Measurements from ENCODE around the gene SEC22A. TPM values are rescaled to one million over a fixed set of nuclear protein-coding genes. Genes with fewer than 3 reads are reported as not detected.

SEC22A gene
- total and polyA plus RNA-seq, 2 of the 13 experiments (the other 11 are each of a cell fraction or from before 2014, with no cell fraction given) = 14.1 to 17.3 TPM

DNA sequence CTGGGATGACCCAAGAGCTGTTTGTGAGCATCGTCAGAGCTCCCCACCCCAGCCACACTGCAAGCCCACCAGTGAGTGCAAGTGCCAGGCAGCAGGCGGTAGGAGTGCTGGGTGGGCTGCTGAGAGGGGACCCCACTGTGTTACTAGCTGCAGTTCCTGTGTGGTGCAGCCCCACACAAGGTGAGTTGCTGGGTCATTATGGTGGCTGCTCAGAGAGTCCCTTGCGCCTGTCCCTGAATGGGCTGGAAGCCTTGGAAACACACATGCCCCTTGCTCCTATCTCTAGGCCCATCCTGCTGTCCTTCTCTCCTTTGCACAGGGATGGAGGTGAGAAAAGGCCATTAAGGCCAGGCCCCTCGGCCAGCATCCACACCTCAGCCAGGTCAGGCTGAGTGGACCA, 83.7 kb downstream of the SEC22A start (continued):
- no peak for TF ChIP-seq ATAD3A (CRISPR knock-in tag; IDR thresholded peaks at IDR 0.05)
- TF ChIP-seq MATR3 (CRISPR knock-in tag; IDR thresholded peaks at IDR 0.05) = no peak
- no peak for TF ChIP-seq TFE3 (CRISPR knock-in tag; IDR thresholded peaks at IDR 0.05)
- no peak for TF ChIP-seq GTF3A (CRISPR knock-in tag; conservative IDR thresholded peaks at IDR 0.05)

DNA sequence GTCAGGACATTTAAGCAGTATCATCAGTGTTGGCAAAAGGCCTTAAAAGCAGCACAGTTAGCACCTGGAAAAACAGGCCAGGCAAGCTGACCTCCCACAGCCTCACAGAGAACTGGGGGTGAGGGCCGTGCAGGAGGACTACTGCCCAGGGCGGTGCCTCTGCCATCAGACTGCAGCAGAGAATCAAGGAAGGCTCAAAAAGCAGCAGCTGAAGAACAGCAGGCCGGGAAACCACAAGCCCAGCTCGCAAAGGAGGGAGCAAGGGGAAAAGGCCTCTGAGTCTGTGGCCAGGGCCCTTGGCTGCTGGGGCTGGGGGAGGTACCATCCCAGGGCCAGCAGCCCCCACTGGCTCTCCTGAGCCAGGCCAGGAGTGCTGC, 84.2 kb downstream of the SEC22A start:
- CTCF ChIA-PET (ENCODE audit: low intra/inter-chr PET ratio, low total read pairs) = interaction anchor here (0.8 kb wide), 2 partner anchors 204 to 273 kb away, joined by 4 to 5 read pairs; no protein-coding TSS in a partner anchor
- H3K4me3 ChIP-seq (replicated peaks in 1 of 3; ENCODE audit: insufficient read depth in 1 of 3, low read depth in 2 of 3, low read length in 3 of 3) = no peak overlapping the region
- WGBS (ENCODE audit: low lambda C conversion rate) = 48% methylated on average over 4 of the region's 4 CpGs
- H3K4me1 ChIP-seq (ENCODE audit: insufficient read depth, low read length) = no peaks in the 10 kb centered on the region
- no TSS peak for BruUV-seq (replicated peaks)
- intact Hi-C loops (cut with micrococcal nuclease; ENCODE audit: unreplicated experiment) = no loop called here
- in situ Hi-C loops (cut with HindIII; ENCODE audit: extremely low pct_ligation_motif_present, low pct_unique_long_range_greater_than_20kb) = no loop called here
- peaks cover 5% of the 10 kb centered on the region; the same call in 1 of the 2 replicates for H4K20me1 ChIP-seq (ENCODE audit: insufficient read depth, low read length)
- POLR2A ChIA-PET = no interaction called here
- no peaks in the 10 kb centered on the region for H3K36me3 ChIP-seq (replicated peaks in 1 of 2; ENCODE audit: control insufficient read depth in 1 of 2, insufficient read depth in 2 of 2, low read length in 2 of 2)
- FAIRE-seq (no peak), DNase-seq (ENCODE audit: low spot score) (no peak), ATAC-seq (no peak)
- no peaks in the 10 kb centered on the region for H3K9me3 ChIP-seq (ENCODE audit: low read length)
- H3K27ac ChIP-seq (ENCODE audit: extremely low read length, insufficient read depth, low read length) = no peak overlapping the region
- no peak overlapping the region for H3K9ac ChIP-seq (ENCODE audit: insufficient read depth, low read depth, low read length)
- no peaks in the 10 kb centered on the region; a peak in 1 of 5 replicates for H3K27me3 ChIP-seq (ENCODE audit: control insufficient read depth in 1 of 2, insufficient read depth in 2 of 2, low read length in 2 of 2)
- no peak overlapping the region for H3K4me2 ChIP-seq (ENCODE audit: low read depth, low read length)
- no peaks in the 10 kb centered on the region for H3K79me2 ChIP-seq (ENCODE audit: insufficient read depth, low read length)
- no peak overlapping the region for H2AFZ ChIP-seq (ENCODE audit: low read length)
- TF ChIP-seq, protein P1, sequence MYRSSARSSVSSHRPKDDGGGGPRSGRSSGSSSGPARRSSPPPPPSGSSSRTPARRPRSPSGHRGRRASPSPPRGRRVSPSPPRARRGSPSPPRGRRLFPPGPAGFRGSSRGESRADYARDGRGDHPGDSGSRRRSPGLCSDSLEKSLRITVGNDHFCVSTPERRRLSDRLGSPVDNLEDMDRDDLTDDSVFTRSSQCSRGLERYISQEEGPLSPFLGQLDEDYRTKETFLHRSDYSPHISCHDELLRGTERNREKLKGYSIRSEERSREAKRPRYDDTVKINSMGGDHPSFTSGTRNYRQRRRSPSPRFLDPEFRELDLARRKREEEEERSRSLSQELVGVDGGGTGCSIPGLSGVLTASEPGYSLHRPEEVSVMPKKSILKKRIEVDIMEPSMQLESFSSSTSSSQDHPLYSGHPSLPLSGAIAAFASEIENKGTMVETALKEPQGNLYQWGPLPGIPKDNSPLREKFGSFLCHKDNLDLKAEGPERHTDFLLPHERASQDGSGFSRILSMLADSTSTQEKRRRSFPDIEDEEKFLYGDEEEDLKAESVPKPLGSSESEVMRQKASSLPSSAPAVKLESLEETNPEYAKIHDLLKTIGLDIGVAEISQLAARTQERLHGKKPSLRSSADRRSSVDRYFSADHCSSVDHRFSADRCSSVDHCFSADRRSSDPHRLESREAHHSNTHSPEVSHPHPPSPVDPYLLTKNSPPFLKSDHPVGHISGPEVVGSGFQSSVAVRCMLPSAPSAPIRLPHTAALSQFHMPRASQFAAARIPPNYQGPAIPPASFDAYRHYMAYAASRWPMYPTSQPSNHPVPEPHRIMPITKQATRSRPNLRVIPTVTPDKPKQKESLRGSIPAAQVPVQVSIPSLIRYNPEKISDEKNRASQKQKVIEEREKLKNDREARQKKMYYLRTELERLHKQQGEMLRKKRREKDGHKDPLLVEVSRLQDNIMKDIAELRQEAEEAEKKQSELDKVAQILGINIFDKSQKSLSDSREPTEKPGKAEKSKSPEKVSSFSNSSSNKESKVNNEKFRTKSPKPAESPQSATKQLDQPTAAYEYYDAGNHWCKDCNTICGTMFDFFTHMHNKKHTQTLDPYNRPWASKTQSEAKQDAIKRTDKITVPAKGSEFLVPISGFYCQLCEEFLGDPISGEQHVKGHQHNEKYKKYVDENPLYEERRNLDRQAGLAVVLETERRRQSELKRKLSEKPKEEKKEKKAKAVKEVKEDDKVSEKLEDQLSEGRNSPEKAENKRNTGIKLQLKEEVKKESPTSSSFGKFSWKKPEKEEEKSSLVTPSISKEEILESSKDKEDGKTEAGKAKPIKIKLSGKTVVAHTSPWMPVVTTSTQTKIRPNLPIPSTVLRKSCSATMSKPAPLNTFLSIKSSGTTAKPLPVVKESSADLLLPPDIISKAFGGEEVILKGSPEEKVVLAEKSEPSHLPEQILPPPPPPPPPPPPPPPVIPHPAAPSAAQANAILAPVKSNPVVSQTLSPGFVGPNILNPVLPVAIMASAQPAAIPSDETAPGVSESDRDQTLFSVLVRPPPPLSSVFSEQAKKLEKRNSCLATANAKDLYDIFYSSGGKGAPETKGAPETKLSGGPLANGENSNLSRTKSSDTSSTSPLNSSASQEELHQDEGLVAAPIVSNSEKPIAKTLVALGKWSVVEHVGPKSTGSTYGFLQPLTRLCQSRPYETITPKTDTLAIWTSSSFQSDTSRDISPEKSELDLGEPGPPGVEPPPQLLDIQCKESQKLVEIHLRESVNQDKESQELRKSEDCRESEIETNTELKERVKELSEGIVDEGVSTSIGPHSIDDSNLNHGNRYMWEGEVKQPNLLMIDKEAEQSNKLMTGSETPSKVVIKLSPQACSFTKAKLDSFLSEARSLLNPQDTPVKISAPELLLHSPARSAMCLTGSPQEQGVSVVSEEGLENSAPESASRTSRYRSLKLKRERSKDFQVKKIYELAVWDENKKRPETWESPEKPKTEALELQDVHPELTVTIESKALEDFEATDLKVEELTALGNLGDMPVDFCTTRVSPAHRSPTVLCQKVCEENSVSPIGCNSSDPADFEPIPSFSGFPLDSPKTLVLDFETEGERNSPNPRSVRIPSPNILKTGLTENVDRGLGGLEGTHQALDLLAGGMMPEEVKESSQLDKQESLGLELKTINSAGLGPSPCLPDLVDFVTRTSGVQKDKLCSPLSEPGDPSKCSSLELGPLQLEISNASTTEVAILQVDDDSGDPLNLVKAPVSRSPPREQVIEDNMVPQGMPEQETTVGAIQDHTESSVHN (CRISPR knock-in tag; IDR thresholded peaks at IDR 0.05) = no peak
- TF ChIP-seq ZNF839 (CRISPR knock-in tag; IDR thresholded peaks at IDR 0.05; ENCODE audit: borderline replicate concordance) (no peak), ZNF768 (CRISPR knock-in tag; IDR thresholded peaks at IDR 0.05) (no peak), ATF7 (IDR thresholded peaks at IDR 0.05) (no peak), ATF7 (CRISPR knock-in tag; IDR thresholded peaks at IDR 0.05) (no peak), ZNF556 (CRISPR knock-in tag; IDR thresholded peaks at IDR 0.05; ENCODE audit: borderline replicate concordance) (no peak), HNRNPL (IDR thresholded peaks at IDR 0.05; ENCODE audit: low read depth, low read length) (no peak), ZNF788 (CRISPR knock-in tag; IDR thresholded peaks at IDR 0.05; ENCODE audit: borderline replicate concordance) (no peak), SOX5 (CRISPR knock-in tag; IDR thresholded peaks at IDR 0.05; ENCODE audit: borderline replicate concordance) (no peak), ZBTB21 (CRISPR knock-in tag; IDR thresholded peaks at IDR 0.05) (no peak), CBFB (CRISPR knock-in tag; IDR thresholded peaks at IDR 0.05) (no peak), ZSCAN30 (CRISPR knock-in tag; IDR thresholded peaks at IDR 0.05) (no peak), NRL (CRISPR knock-in tag; IDR thresholded peaks at IDR 0.05; ENCODE audit: borderline replicate concordance) (no peak)
